ENCODE results near the gene SSBP3.

Gene SSBP3

DNA sequence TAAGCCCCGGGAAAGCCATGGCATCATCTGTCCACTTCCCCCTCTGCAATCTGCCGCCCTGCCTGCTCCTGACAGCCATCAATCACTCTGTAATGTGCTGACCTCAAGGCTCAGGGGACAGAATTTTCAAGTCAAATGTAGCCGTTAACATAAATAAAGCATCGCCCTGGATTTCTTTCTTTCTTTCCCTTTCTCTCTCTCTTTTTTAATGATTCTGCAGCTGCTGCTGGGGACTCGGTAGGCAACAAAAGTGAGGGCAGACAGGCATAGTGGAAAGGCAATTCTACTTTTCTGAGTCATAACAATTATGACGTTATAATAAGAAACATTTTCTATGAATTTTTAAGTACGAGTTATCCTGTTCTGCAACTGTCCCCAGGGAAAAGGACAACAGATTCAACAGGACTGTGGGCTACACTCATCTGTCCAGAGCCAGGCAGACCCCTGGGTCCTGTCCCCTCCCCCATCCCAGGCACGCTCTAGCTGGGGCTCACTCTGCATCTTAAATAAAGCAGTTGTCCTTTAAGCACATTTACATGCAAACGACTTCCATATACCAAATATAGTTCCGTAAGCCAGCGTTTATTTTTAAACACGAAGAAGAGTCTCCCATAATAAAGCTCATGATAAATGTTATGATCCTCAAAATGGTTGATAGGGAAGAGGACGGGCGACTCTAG lies 78.7 kb downstream of the SSBP3 start:
- no peak for DNase-seq

DNA sequence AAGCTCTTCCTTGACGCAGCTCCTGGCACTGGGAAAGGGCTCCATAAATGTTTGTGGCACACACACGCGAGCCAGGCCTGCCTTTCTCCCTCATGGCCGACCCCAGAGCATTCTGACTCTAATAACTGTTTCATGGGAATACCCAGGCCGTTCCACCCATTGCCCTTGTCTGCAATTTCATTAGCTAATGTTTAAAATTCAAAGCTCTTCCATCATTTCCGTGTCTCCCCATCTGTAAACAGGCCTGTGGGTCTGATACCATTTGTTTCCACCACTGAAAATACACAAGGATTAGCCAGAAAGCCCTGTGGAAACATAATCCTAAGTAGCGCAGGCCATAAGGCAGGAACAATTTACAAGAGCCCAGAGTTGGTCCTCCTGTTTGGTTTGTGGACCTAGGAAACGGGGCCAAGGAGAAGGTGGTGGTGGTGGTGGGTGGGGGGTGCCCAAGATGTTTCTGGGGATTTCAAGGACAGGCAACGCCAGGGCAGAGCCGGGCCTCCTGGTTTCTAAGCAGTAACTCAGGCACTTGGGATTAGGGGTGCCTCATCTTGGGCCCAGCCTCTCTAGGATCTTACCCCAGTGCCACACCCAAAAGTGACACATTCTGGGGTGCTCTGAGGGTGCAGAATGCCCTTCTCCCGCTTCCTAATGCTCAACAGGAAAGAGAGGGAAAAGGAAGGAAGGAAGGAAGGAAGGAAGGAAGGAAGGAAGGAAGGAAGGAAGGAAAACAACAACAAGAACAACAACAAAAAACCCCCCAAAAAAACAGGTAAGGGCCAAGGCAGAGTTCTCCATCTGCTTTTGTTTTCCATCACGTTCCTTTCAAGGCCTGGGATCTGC lies 79.4 kb downstream of the SSBP3 start:
- no peak for DNase-seq

DNA sequence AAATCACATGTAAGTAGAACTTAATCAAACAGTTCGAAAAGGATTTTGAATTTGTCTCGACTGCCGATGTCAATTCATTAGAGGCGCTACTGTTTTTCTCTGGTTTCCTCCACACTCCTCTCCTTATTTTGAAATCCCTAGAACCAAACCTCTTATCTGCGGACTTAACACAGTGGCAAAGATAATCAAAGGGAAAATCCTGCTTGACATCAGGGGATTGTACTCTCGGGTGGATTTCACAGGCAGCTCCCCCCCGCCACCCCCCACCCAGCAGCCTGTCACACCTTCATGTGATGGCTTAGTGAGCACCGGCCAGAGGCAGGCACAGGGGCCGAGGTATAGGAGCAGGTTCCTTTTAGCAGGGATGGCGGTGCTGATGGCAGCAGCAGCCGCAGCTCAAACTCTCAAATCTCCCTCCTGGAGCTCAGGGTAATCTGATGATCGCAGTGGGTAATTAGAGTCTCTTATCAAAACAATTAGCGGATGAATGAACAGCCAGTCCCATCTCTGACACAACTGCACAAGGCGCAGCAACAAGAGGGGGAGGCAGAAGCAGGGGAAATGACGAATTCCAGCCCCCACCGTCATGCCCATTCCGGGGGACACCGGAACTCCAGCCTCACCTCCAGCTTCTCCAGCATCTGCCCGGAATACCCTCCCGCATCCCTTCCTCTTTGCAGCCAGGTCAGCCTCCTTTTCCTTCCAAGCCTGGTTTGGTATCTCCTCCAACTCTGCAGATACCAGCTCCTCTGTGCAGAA lies 80.3 kb downstream of the SSBP3 start:
- DNase-seq: peak; percentile 65

DNA sequence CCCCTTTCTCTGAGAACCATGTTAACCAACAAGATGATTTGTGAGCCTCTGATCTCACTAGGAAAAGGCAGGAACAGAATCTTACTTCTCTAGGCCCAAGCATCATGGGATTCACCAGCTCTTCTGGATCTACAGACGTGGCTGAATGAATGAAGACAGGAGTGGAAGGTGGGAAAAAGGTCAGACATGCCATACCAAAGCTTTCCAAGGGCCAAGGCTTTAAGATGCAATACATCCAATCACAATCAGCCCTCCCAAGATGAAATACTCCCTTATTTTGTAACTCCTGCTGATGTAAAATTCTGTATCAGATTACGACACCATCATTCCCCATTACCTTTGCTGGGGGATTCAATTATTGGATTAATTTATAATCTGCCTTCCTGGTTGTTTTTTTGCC lies 80.9 kb downstream of the SSBP3 start:
- no peak for DNase-seq

DNA sequence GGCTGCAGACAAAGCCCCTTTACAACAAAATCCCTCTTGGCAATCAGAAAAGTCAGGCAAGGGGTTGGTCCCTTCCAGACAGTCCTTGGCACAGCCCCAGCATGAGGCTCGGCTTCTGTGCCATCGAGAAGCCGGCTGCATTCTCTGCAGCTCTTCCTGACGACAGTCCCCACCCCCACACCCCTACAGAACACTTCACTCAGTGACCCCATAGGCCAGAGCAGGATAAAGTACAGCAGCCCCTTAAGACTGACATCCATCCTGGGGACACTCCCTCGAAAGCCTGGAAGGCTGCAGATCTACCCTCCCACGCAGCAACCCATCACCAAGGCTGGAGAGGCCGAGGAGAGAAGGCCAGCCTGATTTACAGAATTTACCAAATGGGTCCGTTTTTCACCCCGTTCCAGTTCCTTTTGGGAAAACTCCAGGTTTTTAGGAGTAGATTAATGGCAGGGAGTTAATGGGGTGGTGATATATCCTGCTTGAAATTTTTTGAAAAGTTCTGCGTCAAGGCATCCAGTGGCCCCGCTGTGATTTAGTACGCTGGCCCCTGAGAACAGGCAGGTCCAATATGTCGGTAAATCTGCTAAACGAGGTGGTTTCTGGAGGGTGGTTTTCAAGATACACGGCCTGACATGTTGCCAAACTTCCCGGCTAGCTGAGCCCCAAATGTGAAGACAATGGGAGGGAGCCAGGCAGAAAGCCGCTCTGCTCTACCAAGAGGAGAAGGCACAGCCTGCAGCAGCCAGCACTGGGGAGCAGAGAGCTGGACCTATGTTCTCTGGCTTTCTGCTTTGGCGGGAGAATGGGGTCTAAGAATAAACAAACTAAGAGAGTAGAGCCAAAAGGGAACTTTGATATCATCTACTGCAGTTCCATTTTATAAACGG lies 81.7 kb downstream of the SSBP3 start:
- DNase-seq: no peak

DNA sequence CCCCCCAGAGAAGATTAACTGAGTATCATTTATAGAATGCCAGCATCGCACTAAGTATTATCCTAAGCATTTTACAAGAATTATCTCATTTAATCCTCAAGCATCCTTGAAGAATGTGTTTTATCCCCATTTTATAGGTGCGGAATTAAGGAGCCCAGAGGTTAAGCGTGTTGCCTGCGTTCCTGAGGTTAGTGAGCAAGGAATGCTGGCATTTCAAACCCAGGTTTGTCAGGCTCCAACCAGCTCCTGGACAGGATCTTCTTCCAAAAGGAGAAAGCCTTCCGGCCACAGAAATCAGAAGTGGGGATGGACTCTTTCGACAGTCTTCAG lies 82.3 kb downstream of the SSBP3 start:
- no peak for DNase-seq

DNA sequence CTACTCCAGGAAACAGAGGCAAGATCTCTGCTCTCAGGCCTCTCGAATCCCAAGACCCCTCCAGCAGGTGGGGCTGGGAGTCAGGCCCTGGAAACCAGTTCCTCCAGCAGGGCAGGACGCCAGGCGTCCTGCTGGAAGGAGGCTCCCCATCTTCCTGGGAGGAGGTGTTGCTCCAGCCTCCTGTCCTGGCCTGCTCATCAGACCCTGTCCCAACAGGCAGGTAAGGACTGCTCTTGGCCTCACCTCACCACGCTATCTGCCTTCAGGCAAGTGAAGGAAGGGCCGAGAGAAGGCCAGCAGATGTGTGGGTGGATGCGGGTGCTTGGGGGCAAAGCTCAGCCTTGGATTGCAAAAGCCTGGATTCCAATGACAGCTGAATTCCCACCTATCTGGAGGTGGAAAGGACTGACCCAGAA lies 82.9 kb downstream of the SSBP3 start:
- DNase-seq: no peak

DNA sequence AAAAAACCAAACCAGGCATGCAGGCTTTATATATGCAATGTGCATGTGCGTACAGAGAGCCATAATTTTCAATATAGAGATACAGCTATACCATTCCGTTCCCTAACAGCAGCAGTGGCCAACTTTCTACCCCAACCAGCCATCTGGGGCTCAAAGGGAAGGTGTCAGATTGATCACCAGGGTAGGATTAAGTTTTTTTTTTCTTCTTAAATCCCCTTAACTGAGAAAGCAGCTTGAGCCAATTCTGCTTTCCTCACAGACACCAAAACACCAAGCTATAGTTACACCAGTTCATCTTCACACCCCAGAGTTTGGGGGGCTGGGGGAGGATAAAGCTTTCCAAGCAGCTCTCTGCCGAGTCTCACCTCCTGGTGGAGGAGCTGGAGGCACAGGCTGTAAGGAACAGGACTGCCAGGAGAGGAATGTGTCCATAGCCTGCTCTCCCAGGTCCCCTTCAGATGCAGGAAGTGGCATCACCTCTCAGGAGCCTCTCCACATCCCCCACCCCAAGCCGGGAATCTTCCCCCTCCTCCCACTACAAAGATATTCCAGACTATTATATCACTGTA lies 87.9 kb downstream of the SSBP3 start:
- no peak for DNase-seq

DNA sequence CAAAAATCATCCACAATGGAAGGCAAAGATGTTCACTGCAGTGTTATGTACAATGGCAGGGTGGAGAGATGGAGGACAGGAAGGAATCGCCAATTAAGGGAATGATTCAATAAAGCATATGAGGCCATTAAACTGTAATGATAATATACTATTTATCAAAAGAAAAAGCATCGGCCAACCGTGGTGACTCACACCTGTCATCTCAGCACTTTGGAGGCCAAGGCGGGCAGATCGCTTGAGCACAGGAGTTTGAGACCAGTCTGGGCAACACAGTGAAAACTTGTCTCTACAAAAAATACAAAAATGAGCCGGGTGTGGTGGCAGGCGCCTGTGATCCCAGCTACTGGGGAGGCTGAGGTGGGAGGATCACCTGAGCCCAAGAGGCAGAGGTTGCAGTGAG lies 89.1 kb downstream of the SSBP3 start:
- no peak for DNase-seq

DNA sequence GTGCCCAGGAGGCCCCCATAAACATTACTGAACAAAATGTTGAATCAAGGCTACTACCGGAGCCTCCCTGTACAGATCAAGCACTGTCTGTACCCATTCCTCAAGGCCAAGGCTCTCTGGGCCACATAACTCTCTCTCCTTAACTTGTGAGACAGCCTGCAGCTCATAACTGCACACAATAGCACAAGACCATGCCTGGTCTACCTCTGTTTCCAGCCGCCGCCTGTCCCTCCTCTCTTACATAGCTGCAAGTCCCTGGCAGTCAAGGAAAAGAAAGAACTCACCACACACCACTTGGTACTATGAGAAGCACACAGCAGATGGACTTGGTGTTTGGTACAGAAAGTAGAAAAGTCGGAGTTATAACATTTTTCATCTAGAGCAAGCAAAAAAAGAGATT lies 91.1 kb downstream of the SSBP3 start:
- no peak for DNase-seq

DNA sequence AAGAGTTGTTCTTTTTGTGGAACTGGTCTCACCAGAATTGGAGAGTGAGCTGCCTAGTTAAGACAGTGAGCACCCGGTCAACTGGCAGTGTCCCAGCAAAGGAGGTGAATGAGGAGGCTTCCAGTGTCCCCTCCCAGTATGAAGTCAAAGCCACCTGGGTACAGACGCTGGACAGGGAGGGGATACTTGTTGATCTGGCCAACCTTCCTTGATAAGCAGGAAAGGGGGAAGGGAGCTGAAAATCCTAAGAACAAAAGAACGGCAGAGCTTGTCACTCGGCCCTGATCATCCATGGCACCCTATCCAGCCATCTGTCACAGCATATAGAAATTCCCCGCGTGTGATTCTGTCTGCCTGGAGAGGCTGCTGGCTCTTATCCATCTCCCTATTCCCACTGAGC lies 91.5 kb downstream of the SSBP3 start:
- no peak for DNase-seq

DNA sequence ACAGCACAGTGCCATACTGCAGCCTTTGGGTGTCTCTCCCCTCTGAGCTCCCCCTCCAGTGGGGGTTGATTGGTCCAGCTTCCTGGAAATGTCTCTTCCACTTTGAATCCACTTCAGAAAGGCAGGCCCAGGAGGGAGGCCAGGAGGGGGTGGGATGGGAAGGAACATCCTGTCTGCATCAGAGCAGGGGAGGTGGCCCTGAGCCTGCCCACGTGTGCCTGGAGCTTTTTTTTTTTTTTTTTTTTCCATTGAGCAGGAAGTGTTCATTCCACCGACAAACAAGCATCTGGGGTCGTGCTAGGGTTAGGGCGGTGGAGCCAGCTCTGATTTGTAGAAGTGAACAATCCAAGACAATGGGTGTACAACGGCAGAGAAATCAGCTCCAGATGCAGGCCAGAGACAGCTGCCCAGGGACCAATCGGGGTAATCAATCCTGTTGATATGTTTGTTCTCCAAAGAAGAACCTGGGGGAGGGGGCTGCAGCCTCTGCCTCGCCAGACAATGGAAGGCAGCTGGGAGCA lies 93.3 kb downstream of the SSBP3 start:
- peak; percentile 31 for DNase-seq

DNA sequence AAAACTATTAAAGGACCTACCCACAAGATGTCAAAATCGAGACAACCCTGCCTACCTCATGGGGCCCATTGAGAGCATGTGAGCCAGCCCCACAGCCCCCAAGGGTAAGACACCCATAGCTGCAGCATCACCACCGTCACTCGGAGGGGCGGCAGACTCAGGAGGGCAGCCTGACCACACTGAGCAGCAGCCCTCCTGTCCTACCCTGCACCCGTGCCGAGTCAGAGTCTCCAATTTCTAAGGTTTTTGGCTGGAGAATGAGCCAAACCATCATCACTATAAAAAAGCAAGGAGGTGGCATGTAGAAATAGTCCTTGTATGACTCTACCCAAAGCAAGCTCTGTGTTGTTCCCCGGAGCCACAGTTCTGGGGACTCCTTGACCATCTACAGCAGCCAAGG lies 94.7 kb downstream of the SSBP3 start:
- no peak for DNase-seq

DNA sequence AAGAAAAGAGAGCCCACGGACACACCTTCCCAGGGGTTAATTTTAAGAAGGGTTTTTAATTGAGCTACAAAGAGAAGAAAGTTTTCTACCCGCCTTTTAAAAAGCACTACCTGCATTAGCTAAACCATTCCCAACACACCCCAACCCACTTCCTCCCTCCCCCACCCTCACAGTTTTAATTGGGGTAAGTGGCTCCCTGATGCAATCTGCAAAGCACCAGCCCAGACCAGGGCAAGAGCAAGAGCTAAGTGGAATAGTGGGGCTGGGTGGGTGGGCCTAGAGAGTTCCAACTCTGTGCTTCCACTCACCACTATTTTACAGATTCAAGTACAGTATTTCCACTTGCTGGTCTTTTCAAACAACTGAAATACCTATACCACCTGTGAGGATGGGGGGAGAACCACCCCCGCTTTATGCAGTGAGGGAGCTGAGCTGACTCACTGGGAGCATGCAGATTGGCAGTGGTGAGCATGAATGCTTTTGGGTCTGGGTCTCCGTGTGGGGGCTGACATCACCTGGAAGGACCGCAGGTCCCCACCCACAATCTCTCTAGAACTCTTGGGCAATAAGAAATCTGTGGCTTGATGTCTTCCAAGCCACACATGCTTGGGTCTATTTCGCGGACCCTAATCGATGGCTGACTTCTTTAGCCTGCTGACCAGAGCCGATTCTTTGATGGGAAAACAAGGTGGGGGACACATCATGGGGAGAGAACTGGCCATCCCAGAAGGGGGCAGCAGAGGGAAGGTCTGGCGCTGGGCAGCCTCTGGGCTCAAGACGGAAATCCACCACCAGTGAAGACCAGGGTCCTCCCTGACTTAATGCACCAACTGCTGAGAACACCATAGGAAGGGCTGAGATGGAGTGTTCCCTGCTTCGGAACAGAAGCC lies 95.5 kb downstream of the SSBP3 start:
- DNase-seq: no peak

DNA sequence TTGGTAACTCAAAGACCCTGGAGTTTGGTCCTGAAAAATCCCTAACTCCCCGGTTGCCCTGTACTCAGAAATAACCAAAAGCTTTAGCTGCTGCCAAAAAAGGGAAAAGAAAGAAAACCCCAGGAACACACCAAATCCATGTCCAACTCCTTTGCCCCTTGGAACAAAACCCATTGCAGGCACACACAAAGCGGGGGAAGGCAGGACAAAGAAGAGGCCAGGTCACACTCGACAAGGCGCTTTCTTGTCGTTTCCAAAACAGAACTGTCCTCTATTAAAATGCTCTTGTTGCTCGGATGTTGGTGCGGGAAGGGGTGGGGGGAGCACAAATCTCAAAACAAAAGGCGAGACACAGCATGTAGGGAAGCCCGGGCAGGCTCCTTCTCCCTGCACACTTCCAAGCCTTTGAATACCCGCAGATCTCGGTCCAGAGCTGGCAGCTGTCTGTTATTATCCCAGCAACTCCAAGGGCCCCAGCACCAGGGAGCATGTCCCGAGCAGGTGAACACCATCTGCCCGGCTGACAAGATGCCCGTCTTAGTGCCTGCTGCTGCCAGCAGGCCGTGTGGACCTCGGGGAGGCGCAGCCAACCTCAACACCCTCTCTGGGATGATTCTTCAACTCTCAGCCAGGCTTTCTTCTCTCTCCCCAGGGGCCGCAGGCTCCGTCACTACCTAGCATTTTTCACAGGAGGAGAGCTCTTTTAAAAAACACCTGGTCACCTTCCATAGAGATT lies 96.4 kb downstream of the SSBP3 start:
- no peak for DNase-seq

DNA sequence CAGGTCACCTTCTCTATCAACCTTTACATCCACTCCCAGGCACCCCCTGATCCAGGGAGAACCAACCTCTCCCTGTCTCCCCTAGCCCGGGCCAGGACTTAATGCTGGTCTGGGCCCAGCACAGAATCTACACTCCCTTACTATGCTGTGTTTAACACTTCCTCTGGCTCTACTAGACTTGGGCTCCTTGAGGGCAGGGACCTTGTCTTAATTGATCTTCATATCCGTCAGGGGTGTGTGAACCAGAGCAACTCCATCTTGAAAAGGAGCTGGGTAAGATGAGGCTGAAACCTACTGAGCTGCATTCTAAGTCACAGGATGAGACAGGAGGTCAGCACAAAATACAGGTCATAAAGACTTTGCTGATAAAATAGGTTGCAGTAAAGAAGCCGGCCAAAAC lies 98.9 kb downstream of the SSBP3 start:
- no peak for DNase-seq

DNA sequence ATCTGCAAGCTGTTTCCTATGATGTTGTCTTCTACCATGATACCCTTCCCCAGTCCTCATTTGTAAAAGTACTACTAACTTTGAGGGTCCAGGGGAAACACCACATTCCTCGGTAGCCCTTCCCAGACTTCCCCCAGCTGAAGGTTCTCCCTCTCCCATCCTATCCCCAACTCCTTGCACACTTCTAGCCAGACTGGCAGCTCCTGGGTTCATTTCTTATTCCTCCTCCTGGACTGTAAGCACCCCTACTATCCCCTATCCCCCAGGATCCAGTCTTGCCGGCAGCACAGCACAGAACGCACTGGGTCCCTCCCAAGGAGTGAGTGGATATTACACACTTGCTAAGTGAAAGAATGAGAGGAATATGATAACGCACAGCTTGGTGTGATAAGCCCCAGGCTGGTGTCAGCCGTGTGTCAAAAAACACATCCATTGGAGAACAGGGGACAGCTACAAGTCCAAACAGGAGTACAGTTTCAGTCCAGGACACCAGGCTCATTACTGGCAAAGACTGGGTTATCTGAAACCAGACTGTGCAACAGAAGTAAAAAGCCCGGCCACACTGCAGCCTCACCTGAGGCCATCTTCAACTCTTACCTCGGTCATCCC lies 100.2 kb downstream of the SSBP3 start:
- no peak for DNase-seq

DNA sequence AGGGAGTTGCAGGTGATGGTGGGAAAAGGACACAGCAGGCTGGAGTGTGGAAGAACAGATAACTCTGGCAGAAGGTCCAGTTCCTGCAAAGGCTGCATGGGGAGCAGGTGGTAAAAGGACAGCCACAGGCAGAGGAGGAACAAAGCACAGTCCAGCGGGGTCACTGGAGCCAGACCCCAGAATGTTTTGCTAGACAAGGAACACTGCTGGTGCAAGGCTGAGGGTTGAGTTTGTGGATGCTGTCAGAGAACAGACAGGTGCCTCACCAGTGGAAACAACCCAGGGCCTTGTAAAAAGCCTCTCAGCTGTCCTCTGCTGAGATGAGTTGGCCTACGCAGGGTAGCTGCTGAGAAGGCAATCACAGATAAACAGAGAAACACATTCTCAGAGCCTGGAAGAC lies 101.7 kb downstream of the SSBP3 start:
- no peak for DNase-seq

DNA sequence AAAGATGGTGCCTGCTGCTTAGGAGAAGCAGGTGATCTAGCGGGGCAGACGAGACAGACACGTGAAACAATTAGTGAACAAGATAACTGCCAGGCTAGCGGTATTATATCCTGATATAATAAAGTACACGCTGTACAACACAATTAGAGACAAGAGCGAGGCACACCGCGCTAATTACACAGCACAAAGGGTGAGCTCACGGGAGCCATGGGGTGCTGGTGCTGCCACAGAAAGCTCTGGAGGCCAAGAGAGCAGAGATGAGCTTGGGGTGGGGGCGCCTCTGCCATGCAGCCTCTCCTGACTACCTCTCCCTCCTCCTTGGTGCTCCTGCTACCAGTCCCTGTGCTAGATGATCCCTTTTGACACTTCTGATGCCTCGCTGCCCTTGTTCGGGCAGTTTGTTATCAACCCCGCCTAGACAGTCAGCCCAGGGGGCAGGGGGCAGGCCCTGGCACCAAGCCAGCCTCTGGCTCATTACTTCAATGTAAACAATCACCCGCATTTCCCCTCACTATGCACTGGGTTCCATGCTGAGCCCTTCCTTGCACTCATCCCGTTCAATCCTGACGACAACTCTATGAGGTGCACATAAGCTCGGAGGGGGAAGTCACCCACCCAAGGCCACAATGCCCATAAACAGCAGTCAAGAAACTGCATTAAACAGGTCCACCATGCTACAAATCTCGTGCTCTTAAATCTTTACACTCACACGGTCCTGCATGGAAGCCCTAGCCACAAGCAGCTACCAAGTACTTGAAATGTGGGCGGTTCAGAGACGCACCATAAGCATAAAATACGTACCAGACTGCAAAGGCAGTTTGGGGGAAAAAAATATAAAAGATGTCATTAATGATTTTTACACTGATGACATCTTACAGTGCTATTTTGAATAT lies 103.0 kb downstream of the SSBP3 start:
- DNase-seq: no peak

Measured in kidney glomerular epithelial cell (primary cell).